Measurements from ENCODE around the gene GPC6.

- TF ChIP-seq CTCF (IDR thresholded peaks at IDR 0.05) = no peak
- TF ChIP-seq POLR2A (IDR thresholded peaks at IDR 0.05) = no peak
Measured at GRCh38 chr13:93765811-93766210, 539.2 kb downstream of the GPC6 start.
